ENCODE data around the gene NTM.

The NTM gene

DNA sequence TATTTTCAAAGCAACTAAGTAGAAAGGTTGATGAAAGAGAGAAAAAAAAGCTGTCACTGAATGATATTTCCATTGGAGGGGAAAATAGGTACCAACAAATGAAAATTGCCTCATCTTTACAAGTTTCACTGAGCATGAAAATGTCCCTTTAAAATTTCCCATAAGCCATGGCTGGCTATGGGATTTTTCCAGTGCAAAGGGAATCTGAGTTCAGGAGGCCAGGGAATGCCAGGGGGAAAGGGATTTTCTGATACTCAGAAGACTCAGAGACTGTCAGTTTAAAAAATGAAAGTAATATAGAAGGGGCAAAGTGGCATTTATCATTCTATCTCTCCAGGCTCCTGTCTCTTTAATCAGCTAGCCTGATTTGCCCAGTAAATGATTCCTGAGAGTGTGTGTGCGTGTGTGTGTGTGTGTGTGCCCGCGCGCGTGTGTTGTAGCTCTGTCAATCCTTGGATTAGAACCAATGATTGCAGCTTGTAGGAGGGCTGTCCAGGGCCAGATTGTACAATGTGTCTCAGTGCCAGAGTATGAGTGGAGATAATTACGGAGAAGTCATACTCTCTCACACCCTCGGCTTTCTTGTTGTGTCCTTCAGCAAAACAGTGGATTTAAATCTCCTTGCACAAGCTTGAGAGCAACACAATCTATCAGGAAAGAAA, at the start of gene NTM:
Gene NTM (plus strand): TSS at position 526 of the 662 bp plus-strand sequence.
- H3K4me2 ChIP-seq (ENCODE audit: low read length): no peak within 1 kb of the TSS
- H3K27ac ChIP-seq (ENCODE audit: low read depth, low read length): no peak within 1 kb of the TSS
- no peaks in the 10 kb centered on the region for H3F3A ChIP-seq (ENCODE audit: control insufficient read depth, insufficient read depth)
- no peaks in the 10 kb centered on the region for H3K4me1 ChIP-seq (ENCODE audit: control insufficient read depth, low read length)
- H3K9me2 ChIP-seq (replicated peaks; ENCODE audit: control insufficient read depth, low read length): no peaks in the 10 kb centered on the region
- H3K4me3 ChIP-seq (ENCODE audit: low read length): no peak within 1 kb of the TSS
- no peaks in the 10 kb centered on the region for H3K79me2 ChIP-seq (ENCODE audit: control insufficient read depth, low read length)
- no peaks in the 10 kb centered on the region for H3K9me3 ChIP-seq (ENCODE audit: control insufficient read depth, insufficient read depth, low read length)
- H3K36me3 ChIP-seq (ENCODE audit: control insufficient read depth, low read length): no peaks in the 10 kb centered on the region
- TF ChIP-seq CTCF (IDR thresholded peaks at IDR 0.05; ENCODE audit: low read depth, low read length, poor library complexity, severe bottlenecking) (no peak), EZH2phosphoT487 (IDR thresholded peaks at IDR 0.05; ENCODE audit: borderline replicate concordance, low read length) (no peak)
- no peaks in the 10 kb centered on the region for H4K20me1 ChIP-seq (ENCODE audit: control insufficient read depth, insufficient read depth, low read depth, low read length)
- H3K27me3 ChIP-seq (ENCODE audit: control insufficient read depth, low read length): no peaks in the 10 kb centered on the region

GRCh38 chr11:131324921-131325570, 45.4 kb upstream of the NTM start:
- Histone ChIP-seq H3K27me3 (ENCODE audit: control insufficient read depth, low read length) (no peaks in the 10 kb centered on the region), H4K20me1 (ENCODE audit: control insufficient read depth, insufficient read depth, low read depth, low read length) (no peaks in the 10 kb centered on the region), H3F3A (ENCODE audit: control insufficient read depth, insufficient read depth) (no peaks in the 10 kb centered on the region), H3K9me2 (replicated peaks; ENCODE audit: control insufficient read depth, low read length) (no peaks in the 10 kb centered on the region), H3K36me3 (ENCODE audit: control insufficient read depth, low read length) (no peaks in the 10 kb centered on the region), H3K4me3 (ENCODE audit: low read length) (no peak overlapping the region), H3K4me1 (ENCODE audit: control insufficient read depth, low read length) (no peaks in the 10 kb centered on the region), H3K27ac (ENCODE audit: low read depth, low read length) (no peak overlapping the region), H3K4me2 (ENCODE audit: low read length) (no peak overlapping the region), H3K9me3 (ENCODE audit: control insufficient read depth, insufficient read depth, low read length) (no peaks in the 10 kb centered on the region), H3K79me2 (ENCODE audit: control insufficient read depth, low read length) (no peaks in the 10 kb centered on the region)
- no peak for TF ChIP-seq CTCF (IDR thresholded peaks at IDR 0.05; ENCODE audit: low read depth, low read length, poor library complexity, severe bottlenecking)
- TF ChIP-seq EZH2phosphoT487 (IDR thresholded peaks at IDR 0.05; ENCODE audit: borderline replicate concordance, low read length): no peak

- TF ChIP-seq CTCF (IDR thresholded peaks at IDR 0.05; ENCODE audit: low read depth, low read length, poor library complexity, severe bottlenecking) (no peak), EZH2phosphoT487 (IDR thresholded peaks at IDR 0.05; ENCODE audit: borderline replicate concordance, low read length) (no peak)
- Histone ChIP-seq H3K4me3 (ENCODE audit: low read length) (no peak overlapping the region), H3K79me2 (ENCODE audit: control insufficient read depth, low read length) (no peaks in the 10 kb centered on the region), H3K36me3 (ENCODE audit: control insufficient read depth, low read length) (no peaks in the 10 kb centered on the region), H3F3A (ENCODE audit: control insufficient read depth, insufficient read depth) (no peaks in the 10 kb centered on the region), H3K4me2 (ENCODE audit: low read length) (no peak overlapping the region), H4K20me1 (ENCODE audit: control insufficient read depth, insufficient read depth, low read depth, low read length) (no peaks in the 10 kb centered on the region), H3K27ac (ENCODE audit: low read depth, low read length) (no peak overlapping the region), H3K9me3 (ENCODE audit: control insufficient read depth, insufficient read depth, low read length) (no peaks in the 10 kb centered on the region), H3K9me2 (replicated peaks; ENCODE audit: control insufficient read depth, low read length) (no peaks in the 10 kb centered on the region), H3K4me1 (ENCODE audit: control insufficient read depth, low read length) (no peaks in the 10 kb centered on the region), H3K27me3 (ENCODE audit: control insufficient read depth, low read length) (no peaks in the 10 kb centered on the region)
Measured at GRCh38 chr11:131326829-131327228, 43.6 kb upstream of the NTM start.
